Urothelium cell line (cell line): ENCODE results near the gene LSM14A.
"Not testable (repeated sequence)": the region's sequence is repeated elsewhere in the genome, so short reads cannot be mapped to it uniquely, and the experiment has no call there.

ENCODE experiments used
- DNase-seq: peaks from one replicate; pipeline ENCODE4 v3.0.0; 2011; ENCODE audit warnings: low spot score, mixed read lengths
- FAIRE-seq: peaks from 2 replicates; lab custom pipeline; 2011; peaks lifted over from hg19 to GRCh38; lab: Jason Lieb, UNC

The LSM14A gene

GRCh38 chr19:34253681-34254045 is 81.4 kb downstream of the LSM14A start:
- DNase-seq, FAIRE-seq: not testable (repeated sequence)

- DNase-seq (peak; percentile 89), FAIRE-seq (peak; percentile 44)
Observed at GRCh38 chr19:34254046-34254697, 81.9 kb downstream of the LSM14A start, which contains the start of gene GARRE1. TSS of gene GARRE1 (plus strand) at chr19:34254554. CDS start at chr19:34300474, 45,920 bp downstream.

- DNase-seq (peak; percentile 73), FAIRE-seq (no peak)
Observed at GRCh38 chr19:34254698-34255432, 82.6 kb downstream of the LSM14A start.

- FAIRE-seq (no peak), DNase-seq (no peak)
Observed at GRCh38 chr19:34255546-34255945, 83.2 kb downstream of the LSM14A start.

- FAIRE-seq (no peak), DNase-seq (no peak)
Observed at GRCh38 chr19:34256835-34257558, 84.7 kb downstream of the LSM14A start.

- no peak for FAIRE-seq
- no peak for DNase-seq
Observed at GRCh38 chr19:34257559-34257924, 85.2 kb downstream of the LSM14A start.

GRCh38 chr19:34259367-34260095 is 87.2 kb downstream of the LSM14A start:
- no peak for DNase-seq
- FAIRE-seq, result no peak

- FAIRE-seq (no peak), DNase-seq (no peak)
Observed at GRCh38 chr19:34260771-34261173, 88.5 kb downstream of the LSM14A start.

- DNase-seq (no peak), FAIRE-seq (no peak)
Observed at GRCh38 chr19:34261334-34262109, 89.2 kb downstream of the LSM14A start.

- DNase-seq (no peak), FAIRE-seq (no peak)
Observed at GRCh38 chr19:34263745-34264237, 91.5 kb downstream of the LSM14A start.

GRCh38 chr19:34265221-34265650 is 92.9 kb downstream of the LSM14A start:
- DNase-seq (no peak), FAIRE-seq (no peak)

GRCh38 chr19:34269081-34269480 is 96.8 kb downstream of the LSM14A start:
- DNase-seq (no peak), FAIRE-seq (no peak)

GRCh38 chr19:34269489-34269888 is 97.2 kb downstream of the LSM14A start:
- DNase-seq (no peak), FAIRE-seq (no peak)

- no peak for FAIRE-seq
Observed at GRCh38 chr19:34269968-34270621, 97.8 kb downstream of the LSM14A start.

GRCh38 chr19:34273121-34273520 is 100.8 kb downstream of the LSM14A start:
- DNase-seq (no peak), FAIRE-seq (no peak)

More at GRCh38 chr19:34269968-34270621, 97.8 kb downstream of the LSM14A start:
- peak; percentile 25 for DNase-seq

GRCh38 chr19:34274284-34274826 is 102.1 kb downstream of the LSM14A start:
- FAIRE-seq, result no peak
- peak; percentile 30 for DNase-seq

- DNase-seq (peak; percentile 59), FAIRE-seq (no peak)
Observed at GRCh38 chr19:34274827-34275625, 102.7 kb downstream of the LSM14A start.

GRCh38 chr19:34275705-34276104 is 103.4 kb downstream of the LSM14A start:
- FAIRE-seq (no peak), DNase-seq (no peak)
